H9 (cell line): ENCODE measurements around the gene STX8. TPM values are rescaled to one million over a fixed set of nuclear protein-coding genes. Genes with fewer than 3 reads are reported as not detected.

Source experiments
- DNase-seq: peaks from one replicate; pipeline ENCODE4 v3.0.0-alpha.2; 2017
- H2AFZ ChIP-seq: one replicate; pipeline ENCODE4 v1.6.1; 2013; ENCODE audit warnings: mild to moderate bottlenecking, low read length, control low read depth, moderate library complexity
- H2AK5ac ChIP-seq: 2 replicates; pipeline ENCODE4 v1.6.1; 2013; ENCODE audit warnings: low read length, control low read depth, mixed read lengths; ENCODE audit not compliant: insufficient read length
- H2BK120ac ChIP-seq: one replicate; pipeline ENCODE4 v1.6.1; 2013; ENCODE audit warnings: low read depth, mild to moderate bottlenecking, low read length, control low read depth, inconsistent platforms; ENCODE audit not compliant: poor library complexity, severe bottlenecking
- H2BK12ac ChIP-seq: 2 replicates; pipeline ENCODE4 v1.6.1; 2013; ENCODE audit warnings: low read length, control low read depth, mixed read lengths, low read depth; ENCODE audit not compliant: insufficient read length
- H2BK15ac ChIP-seq: 2 replicates; pipeline ENCODE4 v1.6.1; 2013; ENCODE audit warnings: low read depth, low read length, control low read depth
- H2BK20ac ChIP-seq: one replicate; pipeline ENCODE4 v1.6.1; 2013; ENCODE audit warnings: low read depth, mild to moderate bottlenecking, low read length, control low read depth, inconsistent platforms; ENCODE audit not compliant: poor library complexity, severe bottlenecking
- H2BK5ac ChIP-seq: 2 replicates; pipeline ENCODE4 v1.6.1; 2013; ENCODE audit warnings: low read length, control low read depth, mixed read lengths; ENCODE audit not compliant: insufficient read length
- H3K14ac ChIP-seq: 2 replicates; pipeline ENCODE4 v1.6.1; 2013; ENCODE audit warnings: low read length, control low read depth; ENCODE audit not compliant: insufficient read depth
- H3K18ac ChIP-seq: 2 replicates; pipeline ENCODE4 v1.6.1; 2013; ENCODE audit warnings: low read depth, mild to moderate bottlenecking, mixed read lengths, low read length, control low read depth; ENCODE audit not compliant: insufficient read length
- H3K23ac ChIP-seq: 2 replicates; pipeline ENCODE4 v1.6.1; 2013; ENCODE audit warnings: low read length, control low read depth, mixed read lengths, low read depth; ENCODE audit not compliant: insufficient read length
- H3K23me2 ChIP-seq: 2 replicates; pipeline ENCODE4 v1.6.1; 2013; ENCODE audit warnings: low read depth, mild to moderate bottlenecking, mixed read lengths, low read length, control low read depth; ENCODE audit not compliant: insufficient read length, poor library complexity, severe bottlenecking
- H3K27ac ChIP-seq: 2 replicates; pipeline ENCODE4 v1.5.1; 2013; ENCODE audit warnings: low read length, control low read depth, mixed read lengths, low read depth; ENCODE audit not compliant: insufficient read length
- H3K27me3 ChIP-seq: 2 replicates; pipeline ENCODE4 v1.6.1; 2013; ENCODE audit warnings: low read length, control low read depth, inconsistent platforms; ENCODE audit not compliant: insufficient read depth
- H3K4ac ChIP-seq: 2 replicates; pipeline ENCODE4 v1.6.1; 2013; ENCODE audit warnings: low read depth, mild to moderate bottlenecking, control low read depth, inconsistent platforms, low read length, moderate library complexity
- H3K4me1 ChIP-seq: 2 replicates; pipeline ENCODE4 v1.6.1; 2013; ENCODE audit warnings: low read length, control low read depth, inconsistent platforms; ENCODE audit not compliant: insufficient read depth
- H3K4me2 ChIP-seq: 2 replicates; pipeline ENCODE4 v1.6.1; 2013; ENCODE audit warnings: low read length, control low read depth, mixed read lengths; ENCODE audit not compliant: insufficient read length, insufficient read depth
- H3K56ac ChIP-seq: 2 replicates; pipeline ENCODE4 v1.6.1; 2013; ENCODE audit warnings: low read depth, mild to moderate bottlenecking, mixed read lengths, low read length, control low read depth; ENCODE audit not compliant: insufficient read length
- H3K79me1 ChIP-seq: 2 replicates; pipeline ENCODE4 v1.6.1; 2013; ENCODE audit warnings: low read depth, mild to moderate bottlenecking, moderate library complexity, low read length, control low read depth, inconsistent platforms; ENCODE audit not compliant: insufficient read depth, poor library complexity, severe bottlenecking
- H3K79me2 ChIP-seq: 2 replicates; pipeline ENCODE4 v1.6.1; 2013; ENCODE audit warnings: low read length, control low read depth, inconsistent platforms; ENCODE audit not compliant: insufficient read depth
- H3K9ac ChIP-seq: 2 replicates; pipeline ENCODE4 v1.6.1; 2013; ENCODE audit warnings: low read length, control low read depth, mixed read lengths; ENCODE audit not compliant: insufficient read length; ENCODE audit errors: extremely low read depth
- H3K9me3 ChIP-seq: one replicate; pipeline ENCODE4 v1.6.1; 2013; ENCODE audit warnings: low read depth, low read length, inconsistent platforms; ENCODE audit not compliant: control insufficient read depth
- H3T11ph ChIP-seq: one replicate; pipeline ENCODE4 v1.6.1; 2013; ENCODE audit warnings: mild to moderate bottlenecking, low read length, control low read depth, inconsistent platforms
- H4K20me1 ChIP-seq: one replicate; pipeline ENCODE4 v1.6.1; 2013; ENCODE audit not compliant: control insufficient read depth, insufficient read length, insufficient read depth
- H4K5ac ChIP-seq: 2 replicates; pipeline ENCODE4 v1.6.1; 2013; ENCODE audit warnings: low read depth, mild to moderate bottlenecking, mixed read lengths, low read length, control low read depth; ENCODE audit not compliant: insufficient read length
- H4K8ac ChIP-seq: replicated peaks from 2 replicates; pipeline ENCODE4 v1.6.1; 2013; ENCODE audit warnings: low read length, control low read depth, mixed read lengths, low read depth; ENCODE audit not compliant: insufficient read length
- H4K91ac ChIP-seq: 2 replicates; pipeline ENCODE4 v1.6.1; 2013; ENCODE audit warnings: low read depth, mild to moderate bottlenecking, moderate library complexity, mixed read lengths, low read length, control low read depth; ENCODE audit not compliant: insufficient read length
- H3K27ac Mint-ChIP-seq, 3 experiments: 2 replicates in 2 of 3; 3 replicates in 1 of 3; pipeline ENCODE4 v1.8.0; 2020 to 2021; ENCODE audit warnings: mixed read lengths in 3 of 3, mild to moderate bottlenecking in 1 of 3, moderate library complexity in 1 of 3
- H3K27me3 Mint-ChIP-seq: 2 replicates; pipeline ENCODE4 v1.8.0; 2021; ENCODE audit warnings: low read depth, mild to moderate bottlenecking, moderate library complexity, mixed read lengths
- H3K36me3 Mint-ChIP-seq, 3 experiments: 2 replicates in 2 of 3; 3 replicates in 1 of 3; pipeline ENCODE4 v1.8.0; 2020 to 2021; ENCODE audit warnings: low read depth in 3 of 3, mixed read lengths in 3 of 3; ENCODE audit not compliant: insufficient read depth in 1 of 3
- H3K4me1 Mint-ChIP-seq, 2 experiments: 2 replicates each; pipeline ENCODE4 v1.8.0; 2020; ENCODE audit warnings: mixed read lengths in 2 of 2
- H3K4me3 Mint-ChIP-seq, 2 experiments: 2 replicates in 1 of 2; 3 replicates in 1 of 2; pipeline ENCODE4 v1.8.0; 2020 to 2021; ENCODE audit warnings: mild to moderate bottlenecking in 2 of 2, mixed read lengths in 2 of 2, moderate library complexity in 1 of 2
- H3K9me3 Mint-ChIP-seq, 2 experiments: 2 replicates in 1 of 2; 3 replicates in 1 of 2; pipeline ENCODE4 v1.8.0; 2020; ENCODE audit warnings: mild to moderate bottlenecking in 2 of 2, mixed read lengths in 2 of 2, moderate library complexity in 1 of 2
- CTCF ChIP-seq: fragments of 200-600 bp; sonication (generic); conservative IDR thresholded peaks from 3 replicates; pipeline ENCODE4 v1.8.0; 2021; ENCODE audit warnings: antibody characterized with exemption, mild to moderate bottlenecking
- WGBS: extraction: QIAGEN DNeasy Blood & Tissue Kit; methylation state at CpG from one replicate; pipeline ENCODE4 v1.1.7; 2013; ENCODE audit warnings: missing lambda C conversion rate, low lambda C conversion rate, mixed read lengths; ENCODE audit not compliant: insufficient read length; ENCODE audit errors: extremely low coverage; 5-methylcytosine and 5-hydroxymethylcytosine counted together
- total RNA-seq: library from RNA; stranded (reverse); gene quantifications from 2 replicates; pipeline ENCODE4 v1.2.1, GENCODE V29; 2021

Gene STX8
- total RNA-seq, 1 experiment from 2014 or later, result 55.1 TPM

- DNase-seq, result no peak
- H3K4me2 ChIP-seq, result no peak overlapping the region
- H2BK20ac ChIP-seq, result no peak overlapping the region
- H2BK120ac ChIP-seq, result no peak overlapping the region
- Mint-ChIP-seq H3K36me3 (peaks cover 0 to 6% (median 3%) of the 10 kb centered on the region in 3 experiments; a peak in 3 of 7 replicates), H3K27ac (peak overlapping the region in 2 of 3 experiments; percentile 12 to 45; a peak in 3 of 7 replicates), H3K9me3 (peaks cover 7 to 11% of the 10 kb centered on the region in 2 experiments; a peak in 4 of 5 replicates), H3K4me1 (peaks cover 10 to 11% of the 10 kb centered on the region in 2 experiments), H3K27me3 (no peaks in the 10 kb centered on the region), H3K4me3 (no peak overlapping the region)
- H3K14ac ChIP-seq, result peak overlapping the region; percentile 13; the same call in 1 of the 2 replicates
- no peaks in the 10 kb centered on the region for H4K20me1 ChIP-seq
- no peak overlapping the region for H2BK12ac ChIP-seq
- no peaks in the 10 kb centered on the region for H3K23me2 ChIP-seq
- no peaks in the 10 kb centered on the region for H3K4me1 ChIP-seq
- no peak overlapping the region for H4K8ac ChIP-seq
- H3K27ac ChIP-seq, result no peak overlapping the region
- H3K23ac ChIP-seq, result no peak overlapping the region
- no peak overlapping the region for H3T11ph ChIP-seq
- no peak overlapping the region for H2BK15ac ChIP-seq
- H3K79me1 ChIP-seq, result no peaks in the 10 kb centered on the region
- no peak overlapping the region for H2AK5ac ChIP-seq
- H3K9ac ChIP-seq, result no peak overlapping the region
- WGBS, result no CpG with 5 or more reads among the region's 4 CpGs
- H3K4ac ChIP-seq, result no peak overlapping the region
- no peaks in the 10 kb centered on the region for H3K9me3 ChIP-seq
- no peaks in the 10 kb centered on the region for H3K27me3 ChIP-seq
- H4K91ac ChIP-seq, result no peak overlapping the region
- H2BK5ac ChIP-seq, result no peak overlapping the region
- H3K18ac ChIP-seq, result no peak overlapping the region
- no peak overlapping the region for H2AFZ ChIP-seq
- no peak overlapping the region for H3K56ac ChIP-seq
- no peak overlapping the region for H4K5ac ChIP-seq
- no peaks in the 10 kb centered on the region for H3K79me2 ChIP-seq
- no peak for TF ChIP-seq CTCF
Measured at GRCh38 chr17:9512323-9513168, 63.1 kb downstream of the STX8 start.
